Testis (tissue), 2 donors: ENCODE data around the gene RRP9.

Source experiments
- CTCF ChIP-seq, 3 experiments: fragments of 450-650 bp in 2 of 3; fragments of 200-600 bp in 1 of 3; sonication (generic) in 1 of 3; IDR thresholded peaks; one replicate each; pipeline ENCODE4 v1.5.1; 2016 to 2019; ENCODE audit warnings: antibody characterized with exemption in 3 of 3, mild to moderate bottlenecking in 2 of 3, moderate library complexity in 1 of 3
- POLR2A ChIP-seq: fragments of 450-650 bp; IDR thresholded peaks from one replicate; pipeline ENCODE4 v1.6.1; 2017; ENCODE audit warnings: antibody characterized with exemption, mild to moderate bottlenecking, moderate library complexity

- TF ChIP-seq CTCF (IDR thresholded peaks at IDR 0.05), result no peak
- no peak for TF ChIP-seq POLR2A
These were observed 34.3 kb upstream of the RRP9 start for GRCh38 chr3:51975852-51976549.
